Islet precursor cell (in vitro differentiated cells): Measurements from ENCODE around the gene TRIM69.
"Not testable (repeated sequence)": the region's sequence is repeated elsewhere in the genome, so short reads cannot be mapped to it uniquely, and the experiment has no call there.

Experiments
- DNase-seq: peaks from one replicate; pipeline ENCODE4 v3.0.0-alpha.2; 2018

TRIM69 gene, protein sequence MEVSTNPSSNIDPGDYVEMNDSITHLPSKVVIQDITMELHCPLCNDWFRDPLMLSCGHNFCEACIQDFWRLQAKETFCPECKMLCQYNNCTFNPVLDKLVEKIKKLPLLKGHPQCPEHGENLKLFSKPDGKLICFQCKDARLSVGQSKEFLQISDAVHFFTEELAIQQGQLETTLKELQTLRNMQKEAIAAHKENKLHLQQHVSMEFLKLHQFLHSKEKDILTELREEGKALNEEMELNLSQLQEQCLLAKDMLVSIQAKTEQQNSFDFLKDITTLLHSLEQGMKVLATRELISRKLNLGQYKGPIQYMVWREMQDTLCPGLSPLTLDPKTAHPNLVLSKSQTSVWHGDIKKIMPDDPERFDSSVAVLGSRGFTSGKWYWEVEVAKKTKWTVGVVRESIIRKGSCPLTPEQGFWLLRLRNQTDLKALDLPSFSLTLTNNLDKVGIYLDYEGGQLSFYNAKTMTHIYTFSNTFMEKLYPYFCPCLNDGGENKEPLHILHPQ

DNA sequence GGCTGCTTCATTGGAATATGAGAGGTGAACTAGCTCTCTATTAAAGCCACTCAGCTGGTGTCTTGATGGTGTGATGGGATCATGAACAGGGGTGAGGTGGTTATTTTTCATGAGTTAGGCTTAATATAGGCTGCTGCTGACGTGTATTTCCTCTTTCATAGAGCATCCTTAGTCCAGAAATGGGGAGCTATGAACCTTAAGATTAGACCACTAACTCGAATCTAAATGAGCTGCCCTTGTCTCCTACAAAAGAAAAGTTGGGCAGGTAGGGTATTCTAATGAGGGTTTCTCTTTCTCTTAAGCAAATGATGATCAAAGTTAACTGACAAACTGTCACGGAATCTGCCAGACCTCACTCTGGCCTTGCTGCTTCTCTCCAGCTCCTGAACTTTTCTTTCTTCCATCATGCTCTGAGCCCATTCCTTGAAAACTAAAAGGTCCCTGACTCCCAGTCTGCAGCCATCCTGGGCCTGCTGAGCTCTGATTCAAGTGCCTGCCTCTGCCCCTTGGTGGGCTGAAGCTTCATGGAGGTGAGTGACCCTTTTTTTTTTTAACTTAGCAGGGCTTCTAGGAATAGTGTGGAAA is at the start of gene TRIM69:
Gene TRIM69, plus strand, starts transcription at position 348 of the 585 bp plus-strand sequence. Its CDS starts 177 bp downstream, at position 525.
- DNase-seq, result no peak

DNA sequence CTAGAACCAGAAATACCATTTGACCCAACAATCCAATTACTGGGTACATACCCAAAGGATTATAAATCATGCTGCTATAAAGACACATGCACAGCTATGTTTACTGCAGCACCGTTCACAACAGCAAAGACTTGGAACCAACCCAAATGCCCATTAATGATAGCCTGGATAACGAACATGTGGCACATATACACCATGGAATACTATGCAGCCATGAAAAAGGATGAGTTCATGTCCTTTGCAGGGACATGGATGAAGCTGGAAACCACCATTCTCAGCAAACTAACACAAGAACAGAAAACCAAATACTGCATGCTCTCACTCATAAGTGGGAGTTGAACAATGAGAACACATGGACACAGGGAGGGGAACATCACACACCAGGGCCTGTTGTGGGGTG is 47.0 kb upstream of the TRIM69 start:
- not testable (repeated sequence) for DNase-seq

DNA sequence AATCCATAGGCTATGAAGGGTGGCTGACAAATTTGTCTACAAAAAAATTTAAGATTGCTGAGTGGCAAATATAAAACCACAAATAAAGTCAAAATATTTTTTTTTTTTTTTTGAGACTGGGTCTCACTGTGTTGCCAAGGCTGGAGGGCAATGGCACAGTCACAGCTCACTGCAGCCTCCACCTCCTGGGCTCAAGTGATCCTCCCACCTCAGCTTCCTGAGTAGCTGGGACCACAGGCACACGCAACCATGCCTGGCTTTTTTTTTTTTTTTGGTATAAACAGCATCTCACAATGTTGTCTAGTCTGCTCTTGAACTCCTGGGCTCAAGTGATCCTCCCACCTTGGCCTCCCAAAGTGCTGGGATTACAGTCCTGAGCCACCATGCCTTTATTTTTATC is 46.1 kb upstream of the TRIM69 start:
- DNase-seq, result not testable (repeated sequence)

DNA sequence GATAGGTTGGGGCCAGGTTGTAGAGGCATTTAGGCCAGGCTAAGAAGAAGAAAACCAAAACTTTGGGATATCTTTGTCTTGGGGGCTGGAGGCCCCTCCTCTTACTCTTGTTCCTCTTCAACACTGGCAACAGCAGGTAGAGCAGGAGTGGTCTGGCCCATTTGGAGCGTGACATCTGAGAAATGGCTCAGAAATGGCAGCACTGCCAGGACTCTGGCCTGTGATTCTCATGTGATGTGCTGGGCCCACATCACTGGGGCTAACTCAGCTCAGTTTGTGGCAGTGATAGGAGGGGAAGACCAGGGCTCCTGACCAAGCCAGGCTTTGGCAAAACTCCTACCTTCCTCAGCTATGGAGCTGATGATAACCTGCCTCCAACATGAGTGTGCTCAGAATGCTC is 43.7 kb upstream of the TRIM69 start:
- DNase-seq, result no peak

DNA sequence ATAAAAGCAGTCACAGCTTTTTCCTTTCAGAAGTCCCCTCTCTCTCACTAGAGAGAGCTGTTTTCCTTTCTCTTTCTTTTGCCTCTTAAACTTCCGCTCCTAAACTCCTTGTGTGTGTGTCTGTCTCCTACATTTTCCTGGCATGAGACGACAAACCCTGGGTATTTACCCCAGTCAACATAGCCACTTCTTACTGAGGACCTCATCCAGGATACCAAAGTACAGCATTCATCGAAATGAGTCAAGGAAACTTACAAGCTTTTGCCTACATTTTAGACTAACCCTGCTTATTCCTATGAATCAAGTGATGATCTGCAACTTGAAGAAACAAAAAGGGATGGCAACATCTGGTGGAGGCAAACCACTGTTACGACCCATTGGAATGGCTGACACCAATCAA is 41.9 kb upstream of the TRIM69 start:
- DNase-seq, result no peak

DNA sequence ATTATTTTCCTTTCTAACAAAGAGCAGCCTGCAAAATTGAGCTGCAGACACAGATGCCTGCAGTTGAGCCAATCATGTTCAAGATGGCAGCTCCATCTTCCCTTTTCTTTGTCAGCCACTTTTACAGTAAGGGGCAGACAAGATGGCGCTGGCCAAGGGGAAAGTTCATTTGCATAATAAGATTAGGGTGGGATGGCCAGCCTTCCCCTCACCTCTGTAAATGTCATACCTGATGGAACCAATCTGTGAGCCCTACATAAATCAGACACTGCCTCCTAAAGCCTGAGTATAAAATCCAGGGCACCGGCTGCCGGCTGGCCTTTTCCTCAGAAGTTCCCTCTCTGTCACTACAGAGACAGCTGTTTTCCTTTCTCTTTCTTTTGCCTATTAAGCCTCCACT is 41.0 kb upstream of the TRIM69 start:
- DNase-seq, result no peak

DNA sequence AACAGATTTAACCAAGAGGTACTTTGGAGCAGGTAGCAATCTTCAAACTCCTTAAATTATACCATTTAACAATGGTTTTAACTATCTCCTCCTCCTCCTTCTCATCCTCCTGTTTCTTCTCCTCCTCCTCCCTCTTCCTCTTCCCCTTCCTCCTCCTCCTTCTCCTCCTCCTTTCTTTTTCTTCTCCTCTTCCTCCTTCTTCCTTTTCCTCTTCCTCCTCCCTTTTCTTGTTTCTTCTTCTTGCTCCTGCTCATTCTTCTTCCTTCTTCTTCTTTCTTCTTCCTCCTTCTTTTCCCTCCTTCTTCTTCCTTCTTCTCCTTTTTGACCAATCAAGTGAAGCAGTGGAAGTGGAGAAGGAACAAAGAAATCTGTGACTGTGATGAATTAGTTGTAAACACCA is 39.3 kb upstream of the TRIM69 start:
- no peak for DNase-seq

DNA sequence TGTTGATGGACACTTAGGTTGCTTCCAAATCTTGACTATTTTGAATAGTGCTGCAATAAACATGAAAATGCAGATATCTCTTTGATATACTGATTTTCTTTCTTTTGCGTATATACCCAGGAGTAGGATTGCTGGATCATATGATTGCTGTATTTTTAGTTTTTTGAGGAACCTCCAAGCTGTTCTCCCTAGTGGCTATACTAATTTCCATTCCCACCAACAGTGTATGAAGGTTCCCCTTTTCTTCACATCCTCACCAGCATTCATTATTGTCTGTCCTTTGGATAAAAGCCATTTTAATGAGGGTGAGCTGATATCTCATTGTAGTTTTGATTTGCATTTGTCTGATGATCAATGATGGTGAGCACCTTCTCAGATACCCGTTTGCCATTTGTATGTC is 37.7 kb upstream of the TRIM69 start:
- DNase-seq, result no peak

DNA sequence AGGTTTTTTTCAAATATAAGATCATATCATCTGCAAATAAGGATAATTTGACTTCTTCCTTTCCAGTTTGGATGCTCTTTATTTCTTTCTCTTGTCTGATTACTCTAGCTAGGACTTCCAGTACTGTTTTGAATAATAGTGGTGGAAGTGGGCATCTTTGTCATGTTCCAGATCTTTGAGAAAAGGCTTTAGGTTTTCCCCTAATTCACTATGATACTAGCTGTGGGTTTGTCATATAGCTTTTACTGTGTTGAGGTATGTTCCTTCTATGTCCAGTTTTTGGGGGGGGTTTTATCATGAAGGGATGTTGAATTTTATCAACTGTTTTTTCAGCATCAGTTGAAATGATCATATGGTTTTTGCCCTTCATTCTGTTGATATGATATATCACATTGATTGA is 35.7 kb upstream of the TRIM69 start:
- not testable (repeated sequence) for DNase-seq

DNA sequence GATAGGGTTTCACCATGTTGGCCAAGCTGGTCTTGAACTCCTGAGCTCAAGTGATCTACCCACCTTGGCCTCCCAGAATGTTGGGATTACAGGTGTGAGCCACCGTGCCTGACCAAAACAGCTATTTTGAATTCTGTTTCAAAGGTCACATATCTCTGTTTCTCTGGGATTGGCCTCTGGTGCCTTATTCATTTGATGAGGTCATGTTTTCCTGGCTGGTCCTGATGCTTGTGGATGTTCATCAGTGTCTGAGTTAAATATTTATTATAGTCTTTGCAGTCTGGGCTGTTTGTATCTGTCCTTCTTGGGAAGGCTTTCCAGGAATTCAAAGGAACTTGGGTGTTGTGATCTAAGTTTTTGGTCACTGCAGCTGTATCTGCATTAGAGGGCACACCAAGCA is 30.3 kb upstream of the TRIM69 start:
- DNase-seq, result no peak

DNA sequence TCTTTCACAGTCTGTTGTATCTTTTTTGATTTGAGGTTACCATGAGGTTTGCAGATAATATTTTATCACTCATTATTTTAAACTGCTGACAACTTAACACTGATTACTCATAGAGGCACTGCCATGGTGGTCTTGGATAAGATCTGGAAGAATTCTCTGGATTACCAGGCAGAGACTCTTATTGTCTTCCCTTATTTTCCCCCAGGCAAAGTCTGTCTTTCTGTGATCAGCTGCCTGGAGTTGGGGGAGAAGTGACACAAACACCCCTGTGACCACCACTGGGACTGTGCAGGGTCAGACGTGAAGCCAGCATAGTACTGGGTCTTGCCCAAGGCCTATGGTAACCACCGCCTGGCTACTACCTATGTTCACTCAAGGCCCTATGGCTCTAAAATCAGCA is 29.9 kb upstream of the TRIM69 start:
- no peak for DNase-seq

DNA sequence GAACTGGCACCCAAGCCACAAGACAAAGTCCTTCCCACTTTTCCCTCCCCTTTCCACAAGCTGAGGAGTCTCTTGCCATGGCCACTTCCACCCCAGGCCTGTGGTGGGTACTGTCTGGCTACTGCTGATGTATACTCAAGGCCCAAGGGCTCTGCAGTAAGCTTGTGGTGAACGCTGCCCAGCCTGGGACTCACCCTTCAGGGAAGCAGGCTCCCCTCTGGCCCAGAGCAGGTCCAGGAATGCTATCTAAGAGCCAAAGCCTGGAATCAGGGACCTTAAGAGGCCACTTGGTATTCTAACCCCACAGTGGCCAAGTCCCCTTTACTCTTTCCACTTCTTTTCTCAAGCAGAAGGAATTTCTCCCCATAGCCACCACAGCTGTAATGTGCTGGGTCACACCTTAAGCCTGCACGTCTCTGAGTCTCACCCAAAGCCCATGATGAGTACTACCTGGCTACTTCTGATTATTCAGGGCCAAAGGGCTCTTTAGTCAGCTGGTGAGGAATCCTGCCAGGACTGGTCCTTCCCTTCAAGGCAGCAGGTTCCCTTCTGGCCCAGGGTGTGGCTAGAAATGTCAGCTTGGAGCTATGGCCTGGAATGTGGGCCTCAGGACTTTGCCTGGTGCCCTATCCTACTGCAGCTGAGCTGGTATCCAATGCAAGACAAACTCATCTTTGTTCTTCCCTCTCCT is 29.2 kb upstream of the TRIM69 start:
- DNase-seq, result peak; percentile 77

DNA sequence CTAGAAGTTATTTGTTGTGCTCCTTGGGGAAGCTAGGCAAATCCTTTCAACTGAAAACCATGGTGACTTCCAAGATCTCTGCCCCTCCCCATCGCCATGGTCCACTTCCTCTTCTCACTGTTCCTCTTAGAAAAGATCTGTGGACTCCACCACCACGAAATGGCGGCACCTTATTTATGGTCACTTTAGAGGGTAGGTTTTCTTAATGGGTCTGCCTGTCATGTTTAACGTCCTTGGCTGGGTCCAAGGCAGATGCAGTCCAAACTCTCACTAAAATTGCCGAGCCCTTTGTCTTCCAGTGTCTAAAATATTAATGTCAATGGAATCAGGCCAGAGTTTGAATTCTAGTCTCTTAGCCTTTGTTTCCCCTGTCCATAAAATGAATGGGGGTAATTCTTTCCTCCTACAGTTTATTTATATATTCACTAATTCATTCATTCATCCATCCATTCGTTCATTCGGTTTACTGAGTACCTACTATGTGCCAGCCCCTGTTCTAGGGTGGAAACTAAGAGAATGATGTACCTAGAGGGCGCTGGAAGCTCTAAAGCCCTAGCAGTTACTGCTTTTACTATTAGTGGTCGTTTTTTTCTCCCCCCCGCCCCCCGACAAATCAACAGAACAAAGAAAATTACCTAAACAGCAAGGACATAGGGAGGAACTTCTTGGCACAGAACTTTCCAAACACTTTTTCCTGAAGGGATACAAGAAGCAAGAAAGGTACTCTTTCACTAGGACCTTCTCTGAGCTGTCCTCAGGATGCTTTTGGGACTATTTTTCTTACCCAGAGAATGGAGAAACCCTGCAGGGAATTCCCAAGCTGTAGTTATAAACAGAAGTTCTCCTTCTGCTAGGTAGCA is 25.9 kb upstream of the TRIM69 start:
- no peak for DNase-seq

DNA sequence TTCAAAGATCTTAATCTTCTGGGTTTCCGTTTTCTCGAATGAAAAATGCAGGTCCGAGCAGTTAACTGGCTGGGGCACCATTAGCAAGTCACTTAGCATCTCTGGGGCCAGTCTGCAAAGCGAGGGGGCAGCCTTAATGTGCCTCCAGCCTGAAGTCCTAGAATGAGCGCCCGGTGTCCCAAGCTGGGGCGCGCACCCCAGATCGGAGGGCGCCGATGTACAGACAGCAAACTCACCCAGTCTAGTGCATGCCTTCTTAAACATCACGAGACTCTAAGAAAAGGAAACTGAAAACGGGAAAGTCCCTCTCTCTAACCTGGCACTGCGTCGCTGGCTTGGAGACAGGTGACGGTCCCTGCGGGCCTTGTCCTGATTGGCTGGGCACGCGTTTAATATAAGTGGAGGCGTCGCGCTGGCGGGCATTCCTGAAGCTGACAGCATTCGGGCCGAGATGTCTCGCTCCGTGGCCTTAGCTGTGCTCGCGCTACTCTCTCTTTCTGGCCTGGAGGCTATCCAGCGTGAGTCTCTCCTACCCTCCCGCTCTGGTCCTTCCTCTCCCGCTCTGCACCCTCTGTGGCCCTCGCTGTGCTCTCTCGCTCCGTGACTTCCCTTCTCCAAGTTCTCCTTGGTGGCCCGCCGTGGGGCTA is 25.1 kb upstream of the TRIM69 start, which contains the start of the genes B2M and PATL2:
Gene B2M, plus strand, starts transcription at position 422 of the 647 bp plus-strand sequence. Its CDS starts 30 bp downstream, at position 452.
Gene PATL2, minus strand, starts transcription at position 228 of the 647 bp plus-strand sequence. CDS start 34,833 bp downstream, outside the sequence.
- peak; percentile 98 for DNase-seq

DNA sequence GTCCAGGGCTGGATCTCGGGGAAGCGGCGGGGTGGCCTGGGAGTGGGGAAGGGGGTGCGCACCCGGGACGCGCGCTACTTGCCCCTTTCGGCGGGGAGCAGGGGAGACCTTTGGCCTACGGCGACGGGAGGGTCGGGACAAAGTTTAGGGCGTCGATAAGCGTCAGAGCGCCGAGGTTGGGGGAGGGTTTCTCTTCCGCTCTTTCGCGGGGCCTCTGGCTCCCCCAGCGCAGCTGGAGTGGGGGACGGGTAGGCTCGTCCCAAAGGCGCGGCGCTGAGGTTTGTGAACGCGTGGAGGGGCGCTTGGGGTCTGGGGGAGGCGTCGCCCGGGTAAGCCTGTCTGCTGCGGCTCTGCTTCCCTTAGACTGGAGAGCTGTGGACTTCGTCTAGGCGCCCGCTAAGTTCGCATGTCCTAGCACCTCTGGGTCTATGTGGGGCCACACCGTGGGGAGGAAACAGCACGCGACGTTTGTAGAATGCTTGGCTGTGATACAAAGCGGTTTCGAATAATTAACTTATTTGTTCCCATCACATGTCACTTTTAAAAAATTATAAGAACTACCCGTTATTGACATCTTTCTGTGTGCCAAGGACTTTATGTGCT is 24.5 kb upstream of the TRIM69 start:
- no peak for DNase-seq

DNA sequence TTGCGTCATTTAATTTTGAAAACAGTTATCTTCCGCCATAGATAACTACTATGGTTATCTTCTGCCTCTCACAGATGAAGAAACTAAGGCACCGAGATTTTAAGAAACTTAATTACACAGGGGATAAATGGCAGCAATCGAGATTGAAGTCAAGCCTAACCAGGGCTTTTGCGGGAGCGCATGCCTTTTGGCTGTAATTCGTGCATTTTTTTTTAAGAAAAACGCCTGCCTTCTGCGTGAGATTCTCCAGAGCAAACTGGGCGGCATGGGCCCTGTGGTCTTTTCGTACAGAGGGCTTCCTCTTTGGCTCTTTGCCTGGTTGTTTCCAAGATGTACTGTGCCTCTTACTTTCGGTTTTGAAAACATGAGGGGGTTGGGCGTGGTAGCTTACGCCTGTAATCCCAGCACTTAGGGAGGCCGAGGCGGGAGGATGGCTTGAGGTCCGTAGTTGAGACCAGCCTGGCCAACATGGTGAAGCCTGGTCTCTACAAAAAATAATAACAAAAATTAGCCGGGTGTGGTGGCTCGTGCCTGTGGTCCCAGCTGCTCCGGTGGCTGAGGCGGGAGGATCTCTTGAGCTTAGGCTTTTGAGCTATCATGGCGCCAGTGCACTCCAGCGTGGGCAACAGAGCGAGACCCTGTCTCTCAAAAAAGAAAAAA is 23.9 kb upstream of the TRIM69 start:
- DNase-seq, result peak; percentile 56

DNA sequence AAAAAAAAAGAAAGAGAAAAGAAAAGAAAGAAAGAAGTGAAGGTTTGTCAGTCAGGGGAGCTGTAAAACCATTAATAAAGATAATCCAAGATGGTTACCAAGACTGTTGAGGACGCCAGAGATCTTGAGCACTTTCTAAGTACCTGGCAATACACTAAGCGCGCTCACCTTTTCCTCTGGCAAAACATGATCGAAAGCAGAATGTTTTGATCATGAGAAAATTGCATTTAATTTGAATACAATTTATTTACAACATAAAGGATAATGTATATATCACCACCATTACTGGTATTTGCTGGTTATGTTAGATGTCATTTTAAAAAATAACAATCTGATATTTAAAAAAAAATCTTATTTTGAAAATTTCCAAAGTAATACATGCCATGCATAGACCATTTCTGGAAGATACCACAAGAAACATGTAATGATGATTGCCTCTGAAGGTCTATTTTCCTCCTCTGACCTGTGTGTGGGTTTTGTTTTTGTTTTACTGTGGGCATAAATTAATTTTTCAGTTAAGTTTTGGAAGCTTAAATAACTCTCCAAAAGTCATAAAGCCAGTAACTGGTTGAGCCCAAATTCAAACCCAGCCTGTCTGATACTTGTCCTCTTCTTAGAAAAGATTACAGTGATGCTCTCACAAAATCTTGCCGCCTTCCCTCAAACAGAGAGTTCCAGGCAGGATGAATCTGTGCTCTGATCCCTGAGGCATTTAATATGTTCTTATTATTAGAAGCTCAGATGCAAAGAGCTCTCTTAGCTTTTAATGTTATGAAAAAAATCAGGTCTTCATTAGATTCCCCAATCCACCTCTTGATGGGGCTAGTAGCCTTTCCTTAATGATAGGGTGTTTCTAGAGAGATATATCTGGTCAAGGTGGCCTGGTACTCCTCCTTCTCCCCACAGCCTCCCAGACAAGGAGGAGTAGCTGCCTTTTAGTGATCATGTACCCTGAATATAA is 23.0 kb upstream of the TRIM69 start:
- no peak for DNase-seq

DNA sequence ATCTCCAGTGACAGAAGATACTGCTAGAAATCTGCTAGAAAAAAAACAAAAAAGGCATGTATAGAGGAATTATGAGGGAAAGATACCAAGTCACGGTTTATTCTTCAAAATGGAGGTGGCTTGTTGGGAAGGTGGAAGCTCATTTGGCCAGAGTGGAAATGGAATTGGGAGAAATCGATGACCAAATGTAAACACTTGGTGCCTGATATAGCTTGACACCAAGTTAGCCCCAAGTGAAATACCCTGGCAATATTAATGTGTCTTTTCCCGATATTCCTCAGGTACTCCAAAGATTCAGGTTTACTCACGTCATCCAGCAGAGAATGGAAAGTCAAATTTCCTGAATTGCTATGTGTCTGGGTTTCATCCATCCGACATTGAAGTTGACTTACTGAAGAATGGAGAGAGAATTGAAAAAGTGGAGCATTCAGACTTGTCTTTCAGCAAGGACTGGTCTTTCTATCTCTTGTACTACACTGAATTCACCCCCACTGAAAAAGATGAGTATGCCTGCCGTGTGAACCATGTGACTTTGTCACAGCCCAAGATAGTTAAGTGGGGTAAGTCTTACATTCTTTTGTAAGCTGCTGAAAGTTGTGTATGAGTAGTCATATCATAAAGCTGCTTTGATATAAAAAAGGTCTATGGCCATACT is 21.1 kb upstream of the TRIM69 start:
- no peak for DNase-seq

DNA sequence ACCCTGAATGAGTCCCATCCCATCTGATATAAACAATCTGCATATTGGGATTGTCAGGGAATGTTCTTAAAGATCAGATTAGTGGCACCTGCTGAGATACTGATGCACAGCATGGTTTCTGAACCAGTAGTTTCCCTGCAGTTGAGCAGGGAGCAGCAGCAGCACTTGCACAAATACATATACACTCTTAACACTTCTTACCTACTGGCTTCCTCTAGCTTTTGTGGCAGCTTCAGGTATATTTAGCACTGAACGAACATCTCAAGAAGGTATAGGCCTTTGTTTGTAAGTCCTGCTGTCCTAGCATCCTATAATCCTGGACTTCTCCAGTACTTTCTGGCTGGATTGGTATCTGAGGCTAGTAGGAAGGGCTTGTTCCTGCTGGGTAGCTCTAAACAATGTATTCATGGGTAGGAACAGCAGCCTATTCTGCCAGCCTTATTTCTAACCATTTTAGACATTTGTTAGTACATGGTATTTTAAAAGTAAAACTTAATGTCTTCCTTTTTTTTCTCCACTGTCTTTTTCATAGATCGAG is 20.5 kb upstream of the TRIM69 start:
- DNase-seq, result no peak
